ENCODE data around the gene NUDT15.

NUDT15 gene

DNA sequence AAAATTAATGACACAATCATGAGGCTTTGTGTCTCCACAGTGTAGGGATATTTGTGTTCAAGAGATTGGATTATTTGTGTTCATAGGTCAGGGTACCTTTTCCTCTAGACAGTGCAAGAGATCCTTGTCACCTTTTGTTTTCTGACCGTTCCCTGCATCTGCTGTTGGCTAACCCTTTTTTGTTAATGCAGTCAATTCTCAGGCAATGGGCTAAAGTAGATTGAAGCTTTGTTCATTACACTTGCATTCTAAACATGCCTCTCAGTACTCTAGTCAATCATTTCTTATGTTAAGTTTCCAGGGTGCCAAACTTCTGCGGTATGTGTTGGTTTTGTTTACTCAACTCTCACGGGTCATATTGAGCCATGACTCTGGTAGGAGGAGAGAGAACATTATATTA, 59.1 kb downstream of the NUDT15 start:
- no peak overlapping the region for H3K4me3 ChIP-seq (ENCODE audit: low read length)
- TF ChIP-seq CTCF (conservative IDR thresholded peaks at IDR 0.05; ENCODE audit: low read depth, low read length): no peak
- no peak for DNase-seq (ENCODE audit: low read depth)

Measured in retinal pigment epithelial cell (primary cell).